Measurements from ENCODE around the gene ANAPC4. TPM values are rescaled to one million over a fixed set of nuclear protein-coding genes. Genes with fewer than 3 reads are reported as not detected.

ANAPC4 gene
- total and polyA plus RNA-seq, 11 donors, result 6.7 to 15.5 (median 11.7) TPM

DNA sequence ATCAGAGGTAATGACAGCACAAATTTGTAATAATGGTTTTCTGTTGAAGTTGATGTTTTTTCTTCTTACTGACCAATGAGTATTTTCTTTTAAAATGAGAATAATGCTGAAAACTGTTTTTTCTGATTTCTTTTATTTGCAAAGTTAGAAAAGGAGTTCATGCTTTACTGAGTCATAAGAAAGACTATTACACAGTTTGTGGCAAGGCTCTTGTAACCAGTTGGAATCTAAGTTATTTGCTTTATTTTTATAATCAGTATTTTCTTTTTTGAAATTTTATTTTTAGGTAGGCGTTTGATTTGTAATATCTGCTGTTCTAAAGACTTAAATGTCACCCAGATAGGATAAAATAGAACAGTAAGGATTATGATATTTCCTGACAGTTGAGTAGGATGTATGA, 25.5 kb downstream of the ANAPC4 start:
- no peak for TF ChIP-seq POLR2A (IDR thresholded peaks at IDR 0.05)
- H3K36me3 ChIP-seq, result peaks cover 0 to 98% (median 94%) of the 10 kb centered on the region in 9 donors

DNA sequence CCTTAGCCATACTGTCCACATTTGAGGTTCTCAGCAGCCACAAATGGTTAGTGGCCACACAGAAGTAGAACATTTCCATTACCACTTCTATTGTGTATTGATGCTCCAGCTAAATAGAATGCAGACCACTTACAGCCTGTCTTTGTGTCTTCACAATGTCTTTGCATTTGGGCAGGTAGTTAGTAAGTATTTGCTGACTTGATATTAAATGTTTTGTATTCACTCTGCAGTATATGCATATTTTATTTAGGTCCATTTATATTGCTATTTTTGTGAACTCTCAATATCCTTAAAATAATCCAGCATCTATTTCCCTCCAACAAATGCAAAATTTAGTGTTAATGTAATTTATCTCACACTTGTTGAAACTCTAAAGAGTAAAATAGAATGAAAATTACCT, 26.6 kb downstream of the ANAPC4 start:
- Histone ChIP-seq H3K4me3 (no peak overlapping the region), H3K27me3 (no peaks in the 10 kb centered on the region), H3K9me3 (no peaks in the 10 kb centered on the region), H3K4me1 (no peaks in the 10 kb centered on the region), H3K27ac (no peak overlapping the region), H3K36me3 (peaks cover 0 to 98% (median 94%) of the 10 kb centered on the region in 9 donors)
- DNase-seq (no peak), ATAC-seq (no peak)
- intact Hi-C loops (cut with DNase I), result no loop called here
- TF ChIP-seq, protein P1, sequence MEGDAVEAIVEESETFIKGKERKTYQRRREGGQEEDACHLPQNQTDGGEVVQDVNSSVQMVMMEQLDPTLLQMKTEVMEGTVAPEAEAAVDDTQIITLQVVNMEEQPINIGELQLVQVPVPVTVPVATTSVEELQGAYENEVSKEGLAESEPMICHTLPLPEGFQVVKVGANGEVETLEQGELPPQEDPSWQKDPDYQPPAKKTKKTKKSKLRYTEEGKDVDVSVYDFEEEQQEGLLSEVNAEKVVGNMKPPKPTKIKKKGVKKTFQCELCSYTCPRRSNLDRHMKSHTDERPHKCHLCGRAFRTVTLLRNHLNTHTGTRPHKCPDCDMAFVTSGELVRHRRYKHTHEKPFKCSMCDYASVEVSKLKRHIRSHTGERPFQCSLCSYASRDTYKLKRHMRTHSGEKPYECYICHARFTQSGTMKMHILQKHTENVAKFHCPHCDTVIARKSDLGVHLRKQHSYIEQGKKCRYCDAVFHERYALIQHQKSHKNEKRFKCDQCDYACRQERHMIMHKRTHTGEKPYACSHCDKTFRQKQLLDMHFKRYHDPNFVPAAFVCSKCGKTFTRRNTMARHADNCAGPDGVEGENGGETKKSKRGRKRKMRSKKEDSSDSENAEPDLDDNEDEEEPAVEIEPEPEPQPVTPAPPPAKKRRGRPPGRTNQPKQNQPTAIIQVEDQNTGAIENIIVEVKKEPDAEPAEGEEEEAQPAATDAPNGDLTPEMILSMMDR (IDR thresholded peaks at IDR 0.05), result no peak
- TF ChIP-seq POLR2A (IDR thresholded peaks at IDR 0.05), result no peak

More for the DNA sequence above, 25.5 kb downstream of the ANAPC4 start:
- intact Hi-C loops (cut with DNase I), result no loop called here
- no peak overlapping the region for H3K27ac ChIP-seq
- 90 to 98% (median 94%) methylated on average over 1 of the region's 1 CpG for WGBS, 4 donors
- H3K4me3 ChIP-seq, result no peak overlapping the region
- ATAC-seq (no peak), DNase-seq (no peak)
- no peaks in the 10 kb centered on the region for H3K27me3 ChIP-seq
- peaks cover 0 to under 1% (median 0%) of the 10 kb centered on the region in 12 donors for H3K9me3 ChIP-seq
- H3K4me1 ChIP-seq, result no peaks in the 10 kb centered on the region

DNA sequence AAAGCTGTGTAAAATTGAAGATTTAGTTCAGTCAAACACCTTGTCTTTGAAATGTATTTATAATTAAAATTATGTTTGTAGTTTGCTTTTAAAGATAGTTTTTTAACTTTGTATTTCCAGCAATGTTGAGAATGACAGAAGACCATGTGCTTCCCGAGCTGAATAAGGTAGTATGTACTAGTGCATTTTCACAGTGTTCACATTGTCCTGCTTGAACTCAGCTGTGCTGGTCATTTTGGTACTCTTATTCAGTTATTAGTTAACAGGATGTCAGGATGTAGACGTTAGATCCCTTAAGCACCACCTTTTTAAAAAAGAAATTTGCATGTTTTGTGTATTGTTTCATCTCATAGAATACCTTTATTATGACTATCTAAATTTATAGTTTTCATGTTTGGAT, 28.4 kb downstream of the ANAPC4 start:
- ATAC-seq, result no peak
- no peak for DNase-seq
- Histone ChIP-seq H3K27me3 (no peaks in the 10 kb centered on the region), H3K9me3 (no peaks in the 10 kb centered on the region), H3K4me3 (no peak overlapping the region), H3K4me1 (no peaks in the 10 kb centered on the region), H3K36me3 (peaks cover 0 to 100% (median 96%) of the 10 kb centered on the region in 9 donors), H3K27ac (no peak overlapping the region)
- intact Hi-C loops (cut with DNase I), result no loop called here
- no peak for TF ChIP-seq POLR2A (IDR thresholded peaks at IDR 0.05)
- TF ChIP-seq, protein P1 (IDR thresholded peaks at IDR 0.05), result no peak
- WGBS, 4 donors, result 70 to 81% (median 78%) methylated on average over 2 of the region's 2 CpGs

DNA sequence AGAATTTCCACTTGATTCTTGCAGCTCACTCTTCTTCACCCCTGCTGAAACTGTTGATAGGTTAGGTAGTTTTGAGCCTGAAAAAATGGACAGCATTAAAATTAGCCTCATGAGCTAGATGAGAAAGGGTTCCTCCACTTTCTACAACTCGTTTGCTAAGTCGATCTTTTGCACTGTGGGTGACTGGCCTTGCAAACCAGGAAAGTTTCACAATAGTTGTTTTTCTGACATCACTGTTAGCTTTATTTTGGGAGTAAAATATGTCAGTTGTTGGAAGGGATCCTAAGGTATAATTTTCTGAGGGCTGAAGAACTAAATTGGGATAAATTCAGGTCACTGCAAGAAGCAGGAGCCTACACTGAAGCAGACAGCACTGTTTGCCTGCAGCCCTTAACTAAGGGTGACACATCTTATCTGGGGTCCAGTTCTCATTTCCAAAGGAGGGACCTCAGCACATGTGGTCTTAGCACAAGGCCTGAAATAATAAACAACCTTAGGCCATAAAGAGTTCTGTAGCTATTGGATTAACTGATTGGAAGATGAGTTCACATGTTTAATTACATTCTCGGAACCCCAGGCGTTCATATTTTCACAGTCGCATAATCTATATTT, 29.1 kb downstream of the ANAPC4 start:
- intact Hi-C loops (cut with DNase I), result no loop called here
- no peak for TF ChIP-seq POLR2A (IDR thresholded peaks at IDR 0.05)
- TF ChIP-seq, protein P1 (IDR thresholded peaks at IDR 0.05), result no peak
- 87 to 97% (median 94%) methylated on average over 5 of the region's 5 CpGs for WGBS, 4 donors
- Histone ChIP-seq H3K9me3 (no peaks in the 10 kb centered on the region), H3K36me3 (peaks cover 0 to 100% (median 98%) of the 10 kb centered on the region in 9 donors), H3K4me1 (no peaks in the 10 kb centered on the region), H3K4me3 (no peak overlapping the region), H3K27ac (no peak overlapping the region), H3K27me3 (no peaks in the 10 kb centered on the region)
- ATAC-seq (no peak), DNase-seq (no peak)

Data from heart left ventricle (tissue), 16 donors.